Loucy (cell line): Measurements from ENCODE around the gene VPS25.

Source experiments
- H2AFZ ChIP-seq: fragments of 200-600 bp; sonication (generic); 2 replicates; pipeline ENCODE4 v1.6.0; 2016; ENCODE audit warnings: antibody characterized with exemption, mild to moderate bottlenecking, low read length, moderate library complexity
- H3F3A ChIP-seq: fragments of 200-600 bp; 2 replicates; pipeline ENCODE4 v1.6.0; 2016; ENCODE audit warnings: antibody characterized with exemption, low read depth, mild to moderate bottlenecking
- H3K27me3 ChIP-seq: fragments of 200-600 bp; sonication (generic); 2 replicates; pipeline ENCODE4 v1.6.1; 2014; ENCODE audit warnings: low read length, mild to moderate bottlenecking; ENCODE audit not compliant: insufficient read depth, poor library complexity, severe bottlenecking
- H3K36me3 ChIP-seq: fragments of 200-600 bp; sonication (generic); 2 replicates; pipeline ENCODE4 v1.6.1; 2016; ENCODE audit warnings: low read length; ENCODE audit not compliant: insufficient read depth
- H3K4me1 ChIP-seq: fragments of 200-600 bp; sonication (generic); 2 replicates; pipeline ENCODE4 v1.5.1; 2014; ENCODE audit warnings: low read length, mild to moderate bottlenecking; ENCODE audit not compliant: insufficient read depth, poor library complexity, severe bottlenecking
- H3K4me2 ChIP-seq: fragments of 200-600 bp; sonication (generic); 2 replicates; pipeline ENCODE4 v1.6.0; 2014; ENCODE audit warnings: antibody characterized with exemption, low read length, low read depth, mild to moderate bottlenecking; ENCODE audit not compliant: poor library complexity, severe bottlenecking
- H3K4me3 ChIP-seq: fragments of 200-600 bp; sonication (generic); 2 replicates; pipeline ENCODE4 v1.5.1; 2014; ENCODE audit warnings: low read length, mild to moderate bottlenecking, mixed read lengths; ENCODE audit not compliant: poor library complexity, severe bottlenecking
- H3K79me2 ChIP-seq: fragments of 200-600 bp; sonication (generic); 2 replicates; pipeline ENCODE4 v1.6.1; 2014; ENCODE audit warnings: low read length; ENCODE audit not compliant: insufficient read depth
- H3K9ac ChIP-seq: fragments of 200-600 bp; sonication (generic); 2 replicates; pipeline ENCODE4 v1.6.0; 2014; ENCODE audit warnings: mild to moderate bottlenecking, low read depth, low read length, moderate library complexity; ENCODE audit not compliant: poor library complexity, severe bottlenecking
- H3K9me2 ChIP-seq: fragments of 200-600 bp; sonication (generic); replicated peaks from 2 replicates; pipeline ENCODE4 v1.6.1; 2016; ENCODE audit warnings: low read depth, low read length, mixed read lengths
- H3K9me3 ChIP-seq: fragments of 200-600 bp; sonication (generic); 2 replicates; pipeline ENCODE4 v1.6.1; 2014; ENCODE audit warnings: mild to moderate bottlenecking, antibody characterized with exemption, low read length, low read depth; ENCODE audit not compliant: insufficient read depth
- H4K20me1 ChIP-seq: fragments of 200-600 bp; sonication (generic); 2 replicates; pipeline ENCODE4 v1.6.0; 2014; ENCODE audit warnings: antibody characterized with exemption, low read length, mild to moderate bottlenecking; ENCODE audit not compliant: insufficient read depth, poor library complexity, severe bottlenecking
- CTCF ChIP-seq: fragments of 200-600 bp; sonication (generic); conservative IDR thresholded peaks from 2 replicates; pipeline ENCODE4 v1.5.1; 2014; ENCODE audit warnings: mild to moderate bottlenecking, antibody characterized with exemption, low read length
- EZH2phosphoT487 ChIP-seq: fragments of 200-600 bp; IDR thresholded peaks from 2 replicates; pipeline ENCODE4 v1.6.1; 2018; ENCODE audit warnings: antibody characterized with exemption, mild to moderate bottlenecking, moderate library complexity, borderline replicate concordance

Gene VPS25

GRCh38 chr17:42821176-42821575 lies 47.9 kb downstream of the VPS25 start:
- Histone ChIP-seq H3K9me3 (no peaks in the 10 kb centered on the region), H3F3A (no peaks in the 10 kb centered on the region), H3K9ac (no peak overlapping the region), H3K27me3 (no peaks in the 10 kb centered on the region), H3K79me2 (peaks cover 21% of the 10 kb centered on the region), H3K4me3 (no peak overlapping the region), H3K4me1 (peaks cover 10% of the 10 kb centered on the region), H3K9me2 (no peaks in the 10 kb centered on the region), H4K20me1 (peaks cover 7% of the 10 kb centered on the region), H3K36me3 (peaks cover 31% of the 10 kb centered on the region; the same call in 1 of the 2 replicates), H3K4me2 (no peak overlapping the region), H2AFZ (no peak overlapping the region)
- TF ChIP-seq CTCF (no peak), EZH2phosphoT487 (no peak)

- no peak overlapping the region for H3K9ac ChIP-seq
- peaks cover 13% of the 10 kb centered on the region for H3K4me1 ChIP-seq
- H3K27me3 ChIP-seq: no peaks in the 10 kb centered on the region
- H3K79me2 ChIP-seq: peaks cover 18% of the 10 kb centered on the region
- no peak overlapping the region for H3K4me3 ChIP-seq
- no peak overlapping the region for H3K4me2 ChIP-seq
- H2AFZ ChIP-seq: no peak overlapping the region
- H3K36me3 ChIP-seq: no peaks in the 10 kb centered on the region
- H4K20me1 ChIP-seq: peaks cover 3% of the 10 kb centered on the region
- H3K9me2 ChIP-seq: no peaks in the 10 kb centered on the region
- H3K9me3 ChIP-seq: no peaks in the 10 kb centered on the region
- H3F3A ChIP-seq: no peaks in the 10 kb centered on the region
- TF ChIP-seq EZH2phosphoT487 (no peak), CTCF (no peak)
Measured at GRCh38 chr17:42827472-42827871, 54.2 kb downstream of the VPS25 start.
